ENCODE measurements around the gene RNF125. TPM values are rescaled to one million over a fixed set of nuclear protein-coding genes. Genes with fewer than 3 reads are reported as not detected.

The RNF125 gene
- total and polyA plus RNA-seq, 9 of the 15 experiments (the other 6 are each of a cell fraction or from before 2014, with no cell fraction given), result 0.01 to 0.29 (median 0.07) TPM; not detected in 1

- TF ChIP-seq, protein P1, sequence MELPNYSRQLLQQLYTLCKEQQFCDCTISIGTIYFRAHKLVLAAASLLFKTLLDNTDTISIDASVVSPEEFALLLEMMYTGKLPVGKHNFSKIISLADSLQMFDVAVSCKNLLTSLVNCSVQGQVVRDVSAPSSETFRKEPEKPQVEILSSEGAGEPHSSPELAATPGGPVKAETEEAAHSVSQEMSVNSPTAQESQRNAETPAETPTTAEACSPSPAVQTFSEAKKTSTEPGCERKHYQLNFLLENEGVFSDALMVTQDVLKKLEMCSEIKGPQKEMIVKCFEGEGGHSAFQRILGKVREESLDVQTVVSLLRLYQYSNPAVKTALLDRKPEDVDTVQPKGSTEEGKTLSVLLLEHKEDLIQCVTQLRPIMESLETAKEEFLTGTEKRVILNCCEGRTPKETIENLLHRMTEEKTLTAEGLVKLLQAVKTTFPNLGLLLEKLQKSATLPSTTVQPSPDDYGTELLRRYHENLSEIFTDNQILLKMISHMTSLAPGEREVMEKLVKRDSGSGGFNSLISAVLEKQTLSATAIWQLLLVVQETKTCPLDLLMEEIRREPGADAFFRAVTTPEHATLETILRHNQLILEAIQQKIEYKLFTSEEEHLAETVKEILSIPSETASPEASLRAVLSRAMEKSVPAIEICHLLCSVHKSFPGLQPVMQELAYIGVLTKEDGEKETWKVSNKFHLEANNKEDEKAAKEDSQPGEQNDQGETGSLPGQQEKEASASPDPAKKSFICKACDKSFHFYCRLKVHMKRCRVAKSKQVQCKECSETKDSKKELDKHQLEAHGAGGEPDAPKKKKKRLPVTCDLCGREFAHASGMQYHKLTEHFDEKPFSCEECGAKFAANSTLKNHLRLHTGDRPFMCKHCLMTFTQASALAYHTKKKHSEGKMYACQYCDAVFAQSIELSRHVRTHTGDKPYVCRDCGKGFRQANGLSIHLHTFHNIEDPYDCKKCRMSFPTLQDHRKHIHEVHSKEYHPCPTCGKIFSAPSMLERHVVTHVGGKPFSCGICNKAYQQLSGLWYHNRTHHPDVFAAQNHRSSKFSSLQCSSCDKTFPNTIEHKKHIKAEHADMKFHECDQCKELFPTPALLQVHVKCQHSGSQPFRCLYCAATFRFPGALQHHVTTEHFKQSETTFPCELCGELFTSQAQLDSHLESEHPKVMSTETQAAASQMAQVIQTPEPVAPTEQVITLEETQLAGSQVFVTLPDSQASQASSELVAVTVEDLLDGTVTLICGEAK (IDR thresholded peaks at IDR 0.05), result no peak
- TF ChIP-seq, protein P1 (CRISPR knock-in tag; IDR thresholded peaks at IDR 0.05), result no peak
- TF ChIP-seq ZNF551 (CRISPR knock-in tag; IDR thresholded peaks at IDR 0.05), result no peak
- TF ChIP-seq ZNF282 (CRISPR knock-in tag; IDR thresholded peaks at IDR 0.05), result no peak
- no peak for TF ChIP-seq ZKSCAN8 (CRISPR knock-in tag; IDR thresholded peaks at IDR 0.05)
- TF ChIP-seq ZNF766 (CRISPR knock-in tag; conservative IDR thresholded peaks at IDR 0.05), result no peak
- no peak for TF ChIP-seq HCFC1 (IDR thresholded peaks at IDR 0.05; ENCODE audit: low read depth, low read length)
- TF ChIP-seq ATF4 (CRISPR knock-in tag; IDR thresholded peaks at IDR 0.05), result no peak
- TF ChIP-seq ZFX (CRISPR knock-in tag; IDR thresholded peaks at IDR 0.05), result no peak; the same call in 1 of the 2 replicates
- no peak for TF ChIP-seq MECOM (CRISPR knock-in tag; IDR thresholded peaks at IDR 0.05)
- TF ChIP-seq YY1 (IDR thresholded peaks at IDR 0.05; ENCODE audit: borderline replicate concordance in 1 of 3, control insufficient read depth in 1 of 3, extremely low read depth in 1 of 3, insufficient read depth in 3 of 3, insufficient read length in 1 of 3, insufficient replicate concordance in 2 of 3, low read depth in 1 of 3, low read length in 2 of 3), result peak in 2 of 3 experiments; percentile 18 to 72
- TF ChIP-seq POLR2B (IDR thresholded peaks at IDR 0.05; ENCODE audit: low read depth, partially characterized antibody), result peak; percentile 41
- no peak for TF ChIP-seq RFX5 (IDR thresholded peaks at IDR 0.05; ENCODE audit: low read depth, low read length)
- no peak for TF ChIP-seq NEUROD1 (IDR thresholded peaks at IDR 0.05; ENCODE audit: borderline replicate concordance, low read depth, low read length, partially characterized antibody)
- no peak for TF ChIP-seq ZNF133 (CRISPR knock-in tag; IDR thresholded peaks at IDR 0.05)
- TF ChIP-seq NFXL1 (CRISPR knock-in tag; IDR thresholded peaks at IDR 0.05), result no peak
- TF ChIP-seq JUND (IDR thresholded peaks at IDR 0.05; ENCODE audit: borderline replicate concordance, low read depth, low read length), result peak; percentile 14; the same call in 1 of the 2 replicates
- TF ChIP-seq JUND (tag; IDR thresholded peaks at IDR 0.05; ENCODE audit: borderline replicate concordance, low read depth, low read length), result no peak; the same call in 2 of the 3 replicates
Observed at GRCh38 chr18:32092422-32093101, 73.9 kb downstream of the RNF125 start (continued).
